Measurements from ENCODE around the gene KIF26B.
"Not testable (repeated sequence)": the region's sequence is repeated elsewhere in the genome, so short reads cannot be mapped to it uniquely, and the experiment has no call there.

KIF26B gene

GRCh38 chr1:245290836-245291235 lies 136.1 kb downstream of the KIF26B start:
- no peak for DNase-seq

- no peak for DNase-seq
Measured at GRCh38 chr1:245291351-245291750, 136.6 kb downstream of the KIF26B start.

GRCh38 chr1:245292141-245292540 lies 137.4 kb downstream of the KIF26B start:
- no peak for DNase-seq

GRCh38 chr1:245292553-245292952 lies 137.8 kb downstream of the KIF26B start:
- DNase-seq, result no peak

- DNase-seq, result no peak
Measured at GRCh38 chr1:245294020-245294419, 139.2 kb downstream of the KIF26B start.

GRCh38 chr1:245298781-245299180 lies 144.0 kb downstream of the KIF26B start:
- DNase-seq, result no peak

- DNase-seq, result no peak
Measured at GRCh38 chr1:245301162-245301580, 146.4 kb downstream of the KIF26B start.

- no peak for DNase-seq
Measured at GRCh38 chr1:245301921-245302320, 147.1 kb downstream of the KIF26B start.

GRCh38 chr1:245304698-245305097 lies 149.9 kb downstream of the KIF26B start:
- DNase-seq, result no peak

GRCh38 chr1:245306020-245306419 lies 151.2 kb downstream of the KIF26B start:
- no peak for DNase-seq

- no peak for DNase-seq
Measured at GRCh38 chr1:245306628-245307410, 152.0 kb downstream of the KIF26B start.

- DNase-seq, result no peak
Measured at GRCh38 chr1:245310571-245311531, 156.1 kb downstream of the KIF26B start.

- no peak for DNase-seq
Measured at GRCh38 chr1:245311887-245312536, 157.2 kb downstream of the KIF26B start.

- DNase-seq, result no peak
Measured at GRCh38 chr1:245313576-245313975, 158.8 kb downstream of the KIF26B start.

GRCh38 chr1:245316784-245317183 lies 162.0 kb downstream of the KIF26B start:
- no peak for DNase-seq

- DNase-seq, result no peak
Measured at GRCh38 chr1:245317217-245317616, 162.4 kb downstream of the KIF26B start.

- DNase-seq, result no peak
Measured at GRCh38 chr1:245319094-245319493, 164.3 kb downstream of the KIF26B start.

GRCh38 chr1:245322673-245323072 lies 167.9 kb downstream of the KIF26B start:
- no peak for DNase-seq

- not testable (repeated sequence) for DNase-seq
Measured at GRCh38 chr1:245323765-245324164, 169.0 kb downstream of the KIF26B start.

- DNase-seq, result no peak
Measured at GRCh38 chr1:245325922-245326795, 171.4 kb downstream of the KIF26B start.

GRCh38 chr1:245327360-245327759 lies 172.6 kb downstream of the KIF26B start:
- no peak for DNase-seq

GRCh38 chr1:245327842-245328241 lies 173.1 kb downstream of the KIF26B start:
- no peak for DNase-seq
